Stimulated activated CD4-positive, alpha-beta T cell treated with anti-CD3 and anti-CD28 coated beads, Interleukin-2, amount 100 ng/mL, for 4 hours (primary cell): ENCODE measurements around the gene DLX2.
"Not testable (repeated sequence)": the region's sequence is repeated elsewhere in the genome, so short reads cannot be mapped to it uniquely, and the experiment has no call there.

Experiments used
- DNase-seq: peaks from one replicate; pipeline ENCODE4 v3.0.0-alpha.2; 2020; ENCODE audit warnings: low read depth

DLX2 gene

GRCh38 chr2:172083628-172084394 is 18.9 kb downstream of the DLX2 start:
- no peak for DNase-seq

- DNase-seq = no peak
These were observed 19.6 kb downstream of the DLX2 start for GRCh38 chr2:172082944-172083627.

- no peak for DNase-seq
These were observed 20.4 kb downstream of the DLX2 start for GRCh38 chr2:172082105-172082943.

- DNase-seq = no peak
These were observed 21.3 kb downstream of the DLX2 start for GRCh38 chr2:172081221-172082022.

- DNase-seq = no peak
These were observed 22.0 kb downstream of the DLX2 start for GRCh38 chr2:172080641-172081220.

- no peak for DNase-seq
These were observed 22.7 kb downstream of the DLX2 start for GRCh38 chr2:172079838-172080640.

- DNase-seq = no peak
These were observed 23.3 kb downstream of the DLX2 start for GRCh38 chr2:172079416-172079815.

GRCh38 chr2:172074254-172074653 is 28.4 kb downstream of the DLX2 start:
- DNase-seq = no peak

GRCh38 chr2:172073518-172073917 is 29.2 kb downstream of the DLX2 start:
- DNase-seq = no peak

- DNase-seq = no peak
These were observed 30.0 kb downstream of the DLX2 start for GRCh38 chr2:172072706-172073105.

- no peak for DNase-seq
These were observed 30.4 kb downstream of the DLX2 start for GRCh38 chr2:172072303-172072702.

- DNase-seq = no peak
These were observed 31.8 kb downstream of the DLX2 start for GRCh38 chr2:172070936-172071335.

GRCh38 chr2:172067905-172068304 is 34.8 kb downstream of the DLX2 start:
- not testable (repeated sequence) for DNase-seq

GRCh38 chr2:172066394-172066886 is 36.3 kb downstream of the DLX2 start:
- no peak for DNase-seq

GRCh38 chr2:172065111-172065510 is 37.6 kb downstream of the DLX2 start:
- no peak for DNase-seq

- DNase-seq = no peak
These were observed 39.3 kb downstream of the DLX2 start for GRCh38 chr2:172063446-172063845.

GRCh38 chr2:172062402-172063004 is 40.2 kb downstream of the DLX2 start:
- no peak for DNase-seq

- not testable (repeated sequence) for DNase-seq
These were observed 42.6 kb downstream of the DLX2 start for GRCh38 chr2:172060118-172060517.

GRCh38 chr2:172058660-172059059 is 44.0 kb downstream of the DLX2 start:
- no peak for DNase-seq

GRCh38 chr2:172056293-172056692 is 46.4 kb downstream of the DLX2 start:
- no peak for DNase-seq
